Measurements from ENCODE around the gene OOSP3.

OOSP3 gene

GRCh38 chr11:59938718-59939117 is 60.1 kb downstream of the OOSP3 start:
- no peak overlapping the region for H2AFZ ChIP-seq
- TF ChIP-seq CTCF (IDR thresholded peaks at IDR 0.05) = no peak

GRCh38 chr11:59939482-59939881 is 60.9 kb downstream of the OOSP3 start:
- TF ChIP-seq CTCF (IDR thresholded peaks at IDR 0.05) = no peak
- no peaks in the 10 kb centered on the region for H3K27me3 ChIP-seq (ENCODE audit: control insufficient read depth, insufficient read depth, low read length)
- no peak overlapping the region for H3K4me2 ChIP-seq (ENCODE audit: low read length)
- H3K79me2 ChIP-seq = no peaks in the 10 kb centered on the region
- no peaks in the 10 kb centered on the region for H3K36me3 ChIP-seq (ENCODE audit: control insufficient read depth, insufficient read depth, low read length)
- H3K9ac ChIP-seq = no peak overlapping the region
- H2AFZ ChIP-seq = no peak overlapping the region
- H3K4me3 ChIP-seq (ENCODE audit: low read depth, low read length) = no peak overlapping the region
- H3K4me1 ChIP-seq = no peaks in the 10 kb centered on the region
- no peaks in the 10 kb centered on the region for H3K9me3 ChIP-seq (ENCODE audit: control insufficient read depth, low read length)
- no peak overlapping the region for H3K27ac ChIP-seq

More at GRCh38 chr11:59938718-59939117, 60.1 kb downstream of the OOSP3 start:
- Histone ChIP-seq H3K36me3 (ENCODE audit: control insufficient read depth, insufficient read depth, low read length) (no peaks in the 10 kb centered on the region), H3K27me3 (ENCODE audit: control insufficient read depth, insufficient read depth, low read length) (no peaks in the 10 kb centered on the region), H3K9ac (no peak overlapping the region), H3K79me2 (no peaks in the 10 kb centered on the region), H3K4me3 (ENCODE audit: low read depth, low read length) (no peak overlapping the region), H3K4me1 (no peaks in the 10 kb centered on the region), H3K9me3 (ENCODE audit: control insufficient read depth, low read length) (no peaks in the 10 kb centered on the region), H3K4me2 (ENCODE audit: low read length) (no peak overlapping the region), H3K27ac (no peak overlapping the region)

GRCh38 chr11:59941091-59941490 is 62.5 kb downstream of the OOSP3 start:
- Histone ChIP-seq H3K9me3 (ENCODE audit: control insufficient read depth, low read length) (no peaks in the 10 kb centered on the region), H3K9ac (no peak overlapping the region), H3K4me1 (no peaks in the 10 kb centered on the region), H3K79me2 (no peaks in the 10 kb centered on the region), H3K4me2 (ENCODE audit: low read length) (no peak overlapping the region), H3K36me3 (ENCODE audit: control insufficient read depth, insufficient read depth, low read length) (no peaks in the 10 kb centered on the region), H3K27ac (no peak overlapping the region), H3K4me3 (ENCODE audit: low read depth, low read length) (no peak overlapping the region), H3K27me3 (ENCODE audit: control insufficient read depth, insufficient read depth, low read length) (no peaks in the 10 kb centered on the region), H2AFZ (no peak overlapping the region)
- TF ChIP-seq CTCF (IDR thresholded peaks at IDR 0.05) = no peak

GRCh38 chr11:59943997-59944714 is 65.6 kb downstream of the OOSP3 start:
- no peak overlapping the region for H3K27ac ChIP-seq
- H3K36me3 ChIP-seq (ENCODE audit: control insufficient read depth, insufficient read depth, low read length) = no peaks in the 10 kb centered on the region
- H3K4me2 ChIP-seq (ENCODE audit: low read length) = no peak overlapping the region
- H3K4me1 ChIP-seq = no peaks in the 10 kb centered on the region
- no peak overlapping the region for H3K9ac ChIP-seq
- no peaks in the 10 kb centered on the region for H3K9me3 ChIP-seq (ENCODE audit: control insufficient read depth, low read length)
- no peak for TF ChIP-seq CTCF (IDR thresholded peaks at IDR 0.05)
- H3K27me3 ChIP-seq (ENCODE audit: control insufficient read depth, insufficient read depth, low read length) = no peaks in the 10 kb centered on the region
- no peak overlapping the region for H3K4me3 ChIP-seq (ENCODE audit: low read depth, low read length)
- H3K79me2 ChIP-seq = no peaks in the 10 kb centered on the region
- H2AFZ ChIP-seq = no peak overlapping the region

- no peaks in the 10 kb centered on the region for H3K9me3 ChIP-seq (ENCODE audit: control insufficient read depth, low read length)
- no peak overlapping the region for H3K4me3 ChIP-seq (ENCODE audit: low read depth, low read length)
- H3K27me3 ChIP-seq (ENCODE audit: control insufficient read depth, insufficient read depth, low read length) = no peaks in the 10 kb centered on the region
- H2AFZ ChIP-seq = no peak overlapping the region
- no peaks in the 10 kb centered on the region for H3K4me1 ChIP-seq
- no peaks in the 10 kb centered on the region for H3K79me2 ChIP-seq
- TF ChIP-seq CTCF (IDR thresholded peaks at IDR 0.05) = no peak
- no peaks in the 10 kb centered on the region for H3K36me3 ChIP-seq (ENCODE audit: control insufficient read depth, insufficient read depth, low read length)
- H3K4me2 ChIP-seq (ENCODE audit: low read length) = no peak overlapping the region
- H3K9ac ChIP-seq = no peak overlapping the region
- H3K27ac ChIP-seq = no peak overlapping the region
These were observed 66.1 kb downstream of the OOSP3 start for GRCh38 chr11:59944720-59945119.
